ENCODE measurements around the gene LRIT2. TPM values are rescaled to one million over a fixed set of nuclear protein-coding genes. Genes with fewer than 3 reads are reported as not detected.

Gene LRIT2
- total and polyA plus RNA-seq, 7 experiments from 2014 or later = not detected

Other genes with a start within 250 kb of the LRIT2 start
- gene GHITM, start 86.0 kb downstream of the LRIT2 start, total RNA-seq = 100 to 1,000 TPM in 1 of 5 experiments, 10 to 100 TPM in 4; 61.5 to 115 (median 76.3) TPM
- 100 to 1,000 TPM; 234 to 312 TPM for gene GHITM, start 86.0 kb downstream of the LRIT2 start, polyA plus RNA-seq
- gene GPR15LG, start 51.7 kb downstream of the LRIT2 start, total RNA-seq = not detected
- gene GPR15LG, start 51.7 kb downstream of the LRIT2 start, polyA plus RNA-seq = not detected
- gene CDHR1, start 31.0 kb downstream of the LRIT2 start, total RNA-seq = 1 to 10 TPM in 1 of 5 experiments, under 1 TPM in 3, not detected in 1; 0.15 to 1.6 (median 0.43) TPM
- gene CDHR1, start 31.0 kb downstream of the LRIT2 start, polyA plus RNA-seq = under 1 TPM in 1 of 2 donors, not detected in 1; 0.16 TPM
- gene LRIT1, start 16.0 kb upstream of the LRIT2 start, total RNA-seq = not detected
- gene LRIT1, start 16.0 kb upstream of the LRIT2 start, polyA plus RNA-seq = not detected
- gene RGR, start 19.5 kb upstream of the LRIT2 start, total RNA-seq = not detected
- not detected for gene RGR, start 19.5 kb upstream of the LRIT2 start, polyA plus RNA-seq
- 100 to 1,000 TPM in 3 of 5 experiments, 10 to 100 TPM in 2; 91.1 to 133 (median 114) TPM for gene CCSER2, start 103.0 kb upstream of the LRIT2 start, total RNA-seq
- gene CCSER2, start 103.0 kb upstream of the LRIT2 start, polyA plus RNA-seq = 10 to 100 TPM; 59.1 to 85.3 TPM

Data from naive thymus-derived CD4-positive, alpha-beta T cell (primary cell).